Measurements from ENCODE around the gene RAB3GAP1.
"Not testable (repeated sequence)": the region's sequence is repeated elsewhere in the genome, so short reads cannot be mapped to it uniquely, and the experiment has no call there.

The RAB3GAP1 gene

DNA sequence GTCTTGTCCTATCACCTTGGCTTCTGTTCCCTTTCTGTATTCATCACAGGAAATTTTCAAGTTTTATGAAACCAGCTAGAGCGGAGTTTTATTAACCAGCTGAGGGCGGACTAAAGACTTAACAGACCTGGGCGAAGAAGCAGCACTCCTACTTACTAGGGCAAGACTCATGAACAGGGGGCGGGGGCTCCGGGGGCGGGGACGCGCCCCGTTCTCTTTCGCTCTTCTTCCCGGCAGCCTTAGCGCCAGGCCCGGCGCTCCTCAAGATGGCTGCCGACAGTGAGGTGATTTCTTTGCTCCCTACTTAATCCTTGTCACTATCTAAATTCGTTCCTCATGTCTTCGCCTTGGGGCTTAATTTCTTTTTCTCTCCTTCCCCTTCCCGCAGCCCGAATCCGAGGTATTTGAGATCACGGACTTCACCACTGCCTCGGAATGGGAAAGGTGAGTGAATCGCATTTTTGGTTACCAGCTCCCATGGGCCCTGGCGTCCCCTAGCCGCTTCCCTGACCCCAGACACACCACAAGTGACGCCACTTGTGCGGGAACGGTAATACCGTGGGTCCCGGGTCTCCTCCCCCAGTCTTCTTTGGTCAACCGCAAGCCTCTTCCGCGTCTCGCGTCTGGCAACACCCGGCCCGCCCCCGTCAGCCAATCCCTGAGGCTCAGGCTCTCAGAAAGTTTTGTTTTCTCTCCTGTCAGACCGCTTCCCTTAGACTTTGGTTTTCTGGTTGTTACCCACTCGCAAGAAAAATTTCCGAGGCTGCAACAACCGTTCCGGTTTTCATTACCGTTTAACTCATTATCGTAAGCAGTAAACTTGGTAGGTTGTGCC is at the start of gene RAB3GAP1:
RAB3GAP1 (plus strand) TSS at position 251 of the 835 bp plus-strand sequence; CDS start at position 267, 16 bp downstream.
- peak; percentile 47 for DNase-seq

- no peak for DNase-seq
Measured at GRCh38 chr2:135002836-135003235, 49.3 kb upstream of the RAB3GAP1 start.

GRCh38 chr2:135004005-135004746 is 47.9 kb upstream of the RAB3GAP1 start:
- peak; percentile 8 for DNase-seq

DNA sequence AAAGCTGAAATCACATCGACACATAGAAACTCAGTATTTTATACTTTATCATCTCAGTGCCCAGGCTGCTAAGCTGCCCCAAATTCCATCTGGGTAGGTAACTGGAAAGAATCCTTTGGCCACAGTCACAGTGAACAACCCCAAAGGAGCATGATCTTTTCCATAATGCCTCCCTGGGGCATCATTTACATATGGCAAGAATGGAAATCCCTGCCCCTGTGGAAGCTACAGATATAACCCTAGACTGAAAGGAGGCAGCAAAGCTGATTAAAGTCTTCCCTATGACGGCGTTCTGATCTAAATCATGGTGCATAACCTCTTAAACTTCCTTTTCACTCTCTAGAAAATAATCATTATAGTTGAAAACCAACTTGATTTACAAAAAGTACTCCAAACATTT is 46.3 kb upstream of the RAB3GAP1 start:
- DNase-seq = no peak

- DNase-seq = no peak
Measured at GRCh38 chr2:135009339-135009738, 42.8 kb upstream of the RAB3GAP1 start.

- no peak for DNase-seq
Measured at GRCh38 chr2:135010200-135010942, 41.7 kb upstream of the RAB3GAP1 start.

GRCh38 chr2:135011633-135012032 is 40.5 kb upstream of the RAB3GAP1 start:
- no peak for DNase-seq

DNA sequence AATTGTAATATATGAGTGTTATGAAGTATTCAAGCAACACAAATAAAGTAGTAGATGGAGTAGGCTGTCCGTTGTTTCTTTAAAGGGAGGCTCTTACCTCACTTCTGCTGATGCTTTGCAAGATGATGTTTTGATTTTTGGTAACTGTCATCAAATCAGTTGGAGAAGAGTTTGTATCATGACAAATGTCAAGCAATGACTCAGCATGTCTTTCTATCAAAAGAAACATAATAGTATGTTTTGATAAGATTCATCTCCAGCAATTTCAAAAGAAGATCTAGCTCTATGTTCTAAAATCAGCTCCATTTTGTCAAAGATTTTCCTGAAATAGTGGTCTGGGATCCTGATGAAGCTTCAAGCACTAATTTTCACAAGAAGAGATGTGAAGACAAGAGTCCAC is 30.5 kb upstream of the RAB3GAP1 start:
- no peak for DNase-seq

- no peak for DNase-seq
Measured at GRCh38 chr2:135022952-135023880, 28.9 kb upstream of the RAB3GAP1 start.

DNA sequence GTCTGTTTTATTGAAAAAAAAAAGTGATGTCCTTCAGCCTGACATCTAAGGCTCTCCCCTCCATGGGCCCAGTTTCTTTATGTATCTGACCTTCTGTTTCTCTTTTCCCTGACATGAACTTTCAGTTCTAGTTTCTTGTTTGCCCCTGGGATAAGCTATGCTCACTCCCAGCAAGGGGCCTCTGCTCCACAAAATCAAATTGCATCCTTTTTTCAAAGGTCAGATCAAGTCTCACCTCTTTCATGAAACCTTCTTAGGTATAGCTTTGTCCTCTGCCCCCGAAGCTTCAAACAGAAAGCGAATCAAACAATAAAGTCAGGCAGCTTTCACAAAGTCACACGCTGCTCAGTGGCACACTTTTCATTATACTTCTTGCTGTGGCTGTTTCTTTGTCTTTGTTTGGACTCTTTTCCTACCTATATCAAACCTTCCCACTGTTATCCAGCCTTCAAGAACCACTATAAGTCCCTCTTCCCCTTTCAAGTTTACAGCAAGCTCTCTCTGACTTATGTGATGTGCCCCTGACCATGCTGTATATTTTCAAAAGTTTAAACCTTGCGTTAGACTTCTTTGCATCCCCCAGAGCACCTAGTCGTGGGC is 28.1 kb upstream of the RAB3GAP1 start:
- DNase-seq = no peak

GRCh38 chr2:135029481-135030134 is 22.5 kb upstream of the RAB3GAP1 start:
- no peak for DNase-seq

GRCh38 chr2:135030826-135031225 is 21.3 kb upstream of the RAB3GAP1 start:
- no peak for DNase-seq

- not testable (repeated sequence) for DNase-seq
Measured at GRCh38 chr2:135033216-135033615, 18.9 kb upstream of the RAB3GAP1 start.

DNA sequence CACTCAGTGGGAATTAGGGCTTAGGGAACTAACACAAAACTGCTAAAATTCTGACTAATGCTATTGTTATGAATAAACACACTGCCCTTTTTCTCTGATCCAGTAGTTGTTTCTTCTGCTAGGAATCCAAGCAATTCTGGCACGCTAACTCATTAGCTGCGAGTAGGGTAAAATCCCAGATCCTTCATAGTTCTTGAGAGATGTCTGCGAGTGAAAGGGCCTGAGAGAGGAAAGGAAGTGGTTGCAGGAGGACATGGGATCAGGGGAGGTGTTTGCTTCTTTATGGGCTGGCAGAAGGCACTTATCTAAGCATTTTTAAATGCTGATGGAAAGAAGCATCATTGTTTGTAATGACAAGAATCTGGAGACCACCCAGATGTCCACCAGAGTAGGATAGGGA is 14.3 kb upstream of the RAB3GAP1 start:
- DNase-seq = no peak

GRCh38 chr2:135043345-135043744 is 8.7 kb upstream of the RAB3GAP1 start:
- DNase-seq = no peak

GRCh38 chr2:135047300-135047699 is 4.8 kb upstream of the RAB3GAP1 start, which contains the start of gene MAP3K19:
TSS of gene MAP3K19 (minus strand) at chr2:135047447. CDS start at chr2:135024647, 22,800 bp downstream.
- DNase-seq = no peak

DNA sequence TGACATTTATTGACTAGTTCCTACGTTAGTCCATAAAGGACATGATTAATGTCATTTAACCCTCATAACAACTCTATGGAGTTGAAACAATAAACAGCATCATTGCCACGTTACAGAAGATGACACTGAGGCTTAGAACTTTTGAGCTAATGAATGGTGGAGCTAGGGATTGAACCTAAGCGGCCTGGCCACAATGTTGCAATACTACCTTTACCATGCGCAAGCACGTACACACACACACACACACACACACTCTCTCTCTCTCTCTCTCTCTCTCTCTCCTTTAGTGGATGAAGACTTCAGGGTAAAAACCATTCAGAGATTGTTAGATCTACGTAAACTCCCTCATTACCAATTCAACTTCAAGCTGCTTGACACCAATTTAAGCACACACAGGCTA is 4.0 kb upstream of the RAB3GAP1 start:
- DNase-seq = no peak

DNA sequence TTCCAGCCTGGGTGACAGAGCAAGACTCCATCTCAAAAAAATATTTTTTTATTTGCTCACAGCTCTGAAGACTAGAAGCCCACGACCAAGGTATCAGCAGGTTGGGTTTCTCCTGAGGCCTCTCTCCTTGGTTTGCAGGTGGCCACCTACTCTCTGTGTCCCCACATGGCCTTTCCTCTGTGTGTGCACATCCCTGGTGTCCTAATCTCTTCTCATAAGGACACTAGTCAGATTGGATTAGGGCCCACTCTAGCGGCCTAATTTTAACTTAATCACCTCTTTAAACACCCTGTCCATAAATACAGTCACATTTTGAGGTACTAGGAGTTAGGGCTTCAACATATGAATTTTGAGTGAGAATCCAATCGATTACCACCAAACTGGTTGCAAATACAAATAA is 2.0 kb upstream of the RAB3GAP1 start:
- DNase-seq = no peak

DNA sequence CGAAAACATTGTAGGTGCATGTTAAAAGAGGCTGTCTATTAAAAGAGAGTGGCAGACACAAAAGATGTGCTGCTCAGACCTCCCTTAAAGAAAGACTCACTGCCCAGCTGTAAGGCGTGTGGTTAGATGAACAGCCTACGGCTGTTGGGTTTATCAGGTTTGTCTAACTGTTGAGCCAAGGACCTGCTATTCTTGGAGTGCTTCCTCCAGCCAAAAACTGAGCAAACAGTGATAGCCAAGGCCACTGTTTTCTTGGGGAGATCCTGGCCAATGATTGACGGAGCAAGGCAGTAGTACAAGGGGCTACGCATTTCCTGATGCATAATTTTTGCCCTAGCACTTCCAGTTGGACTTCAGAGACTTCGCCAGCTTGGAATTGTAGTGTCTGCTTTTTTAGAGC is 1.4 kb upstream of the RAB3GAP1 start:
- DNase-seq = no peak

GRCh38 chr2:135052997-135053474 is 944 bp downstream of the RAB3GAP1 start:
- no peak for DNase-seq

- DNase-seq = no peak
Measured at GRCh38 chr2:135055182-135055786, 3.2 kb downstream of the RAB3GAP1 start.

Data from NCI-H1048 (cell line).